ENCODE data around the gene PCDH15. TPM values are rescaled to one million over a fixed set of nuclear protein-coding genes. Genes with fewer than 3 reads are reported as not detected.

PCDH15 gene
- total RNA-seq, 1 experiment from 2014 or later = 0.61 TPM

- Histone ChIP-seq H2BK15ac (ENCODE audit: low read depth, low read length) (no peak overlapping the region), H3K4ac (ENCODE audit: low read depth, low read length) (no peak overlapping the region), H2BK12ac (ENCODE audit: insufficient read length, low read depth, low read length) (no peak overlapping the region), H3K79me1 (ENCODE audit: insufficient read depth, low read depth, low read length, poor library complexity, severe bottlenecking) (no peaks in the 10 kb centered on the region), H2BK120ac (ENCODE audit: low read depth, low read length, poor library complexity, severe bottlenecking) (no peak overlapping the region), H3K79me2 (ENCODE audit: insufficient read depth, low read length) (no peaks in the 10 kb centered on the region), H4K91ac (ENCODE audit: insufficient read length, low read depth, low read length) (no peak overlapping the region), H4K8ac (replicated peaks; ENCODE audit: insufficient read length, low read depth, low read length) (no peak overlapping the region), H2BK20ac (ENCODE audit: low read depth, low read length, poor library complexity, severe bottlenecking) (no peak overlapping the region), H3K4me2 (ENCODE audit: insufficient read depth, insufficient read length, low read length) (no peak overlapping the region), H4K5ac (ENCODE audit: insufficient read length, low read depth, low read length) (no peak overlapping the region), H3K9ac (ENCODE audit: extremely low read depth, insufficient read length, low read length) (no peak overlapping the region), H3K4me1 (ENCODE audit: insufficient read depth, low read length) (no peaks in the 10 kb centered on the region), H3T11ph (ENCODE audit: low read length) (no peak overlapping the region), H3K9me3 (ENCODE audit: control insufficient read depth, low read depth, low read length) (no peaks in the 10 kb centered on the region), H2BK5ac (ENCODE audit: insufficient read length, low read length) (no peak overlapping the region), H3K14ac (ENCODE audit: insufficient read depth, low read length) (no peak overlapping the region), H3K56ac (ENCODE audit: insufficient read length, low read depth, low read length) (no peak overlapping the region), H3K18ac (ENCODE audit: insufficient read length, low read depth, low read length) (no peak overlapping the region), H3K23ac (ENCODE audit: insufficient read length, low read depth, low read length) (no peak overlapping the region), H3K27ac (ENCODE audit: insufficient read length, low read depth, low read length) (no peak overlapping the region), H4K20me1 (ENCODE audit: control insufficient read depth, insufficient read depth, insufficient read length) (no peaks in the 10 kb centered on the region), H3K23me2 (ENCODE audit: insufficient read length, low read depth, low read length, poor library complexity, severe bottlenecking) (no peaks in the 10 kb centered on the region), H3K27me3 (ENCODE audit: insufficient read depth, low read length) (no peaks in the 10 kb centered on the region), H2AFZ (ENCODE audit: low read length) (no peak overlapping the region), H2AK5ac (ENCODE audit: insufficient read length, low read length) (no peak overlapping the region)
- Mint-ChIP-seq H3K4me3 (no peak overlapping the region), H3K4me1 (0 out of 4 replicates have a peak, but pooled peaks cover 0 to 2% of the 10 kb centered on the region in 2 experiments), H3K9me3 (no peaks in the 10 kb centered on the region), H3K27ac (no peak overlapping the region), H3K36me3 (ENCODE audit: insufficient read depth in 1 of 3, low read depth in 3 of 3) (no peaks in the 10 kb centered on the region), H3K27me3 (ENCODE audit: low read depth) (no peaks in the 10 kb centered on the region)
- no peak for DNase-seq
- TF ChIP-seq CTCF (conservative IDR thresholded peaks at IDR 0.05) = no peak
- no CpG with 5 or more reads among the region's 4 CpGs for WGBS (ENCODE audit: extremely low coverage, insufficient read length, low lambda C conversion rate)
These were observed 24.4 kb downstream of the PCDH15 start for GRCh38 chr10:54776622-54777021.

Data from H9 (cell line).